NCI-H524 treated with DMSO at 0.1 percent for 48 hours (cell line): ENCODE data around the gene CTPS2.

Source experiments
- DNase-seq: peaks from one replicate; lab custom pipeline; 2025; lab: John Stamatoyannopoulos, UW

The CTPS2 gene

GRCh38 chrX:16558489-16558888 is 154.0 kb downstream of the CTPS2 start:
- DNase-seq = no peak

GRCh38 chrX:16552546-16552945 is 159.9 kb downstream of the CTPS2 start:
- no peak for DNase-seq

DNA sequence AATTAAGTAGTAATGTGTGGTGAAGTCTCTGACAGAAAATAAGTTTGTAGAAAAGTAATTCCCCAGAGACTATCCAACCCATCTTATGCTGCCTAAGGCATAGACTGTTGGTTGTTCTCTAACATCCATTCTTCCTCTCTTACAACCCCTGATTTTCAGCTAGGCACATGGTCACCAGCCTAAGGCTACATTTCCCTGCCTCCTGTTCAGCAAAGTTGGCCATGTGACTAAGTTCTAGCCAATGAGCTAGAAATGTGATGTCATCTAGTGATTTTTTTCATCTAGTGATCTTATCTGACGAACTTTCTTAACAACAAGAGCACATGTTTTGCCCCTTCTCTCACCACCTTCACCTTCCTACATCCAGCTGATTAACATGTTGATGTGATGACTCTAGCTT is 164.8 kb downstream of the CTPS2 start:
- no peak for DNase-seq

- DNase-seq = no peak
Measured at GRCh38 chrX:16544969-16545368, 167.5 kb downstream of the CTPS2 start.
